ENCODE results near the gene CNOT2.
"Not testable (repeated sequence)": the region's sequence is repeated elsewhere in the genome, so short reads cannot be mapped to it uniquely, and the experiment has no call there.

Gene CNOT2

GRCh38 chr12:70366581-70367257 lies 123.5 kb downstream of the CNOT2 start:
- DNase-seq: peak; percentile 62

GRCh38 chr12:70367258-70368141 lies 124.3 kb downstream of the CNOT2 start:
- no peak for DNase-seq

GRCh38 chr12:70372881-70373280 lies 129.6 kb downstream of the CNOT2 start:
- DNase-seq: no peak

DNA sequence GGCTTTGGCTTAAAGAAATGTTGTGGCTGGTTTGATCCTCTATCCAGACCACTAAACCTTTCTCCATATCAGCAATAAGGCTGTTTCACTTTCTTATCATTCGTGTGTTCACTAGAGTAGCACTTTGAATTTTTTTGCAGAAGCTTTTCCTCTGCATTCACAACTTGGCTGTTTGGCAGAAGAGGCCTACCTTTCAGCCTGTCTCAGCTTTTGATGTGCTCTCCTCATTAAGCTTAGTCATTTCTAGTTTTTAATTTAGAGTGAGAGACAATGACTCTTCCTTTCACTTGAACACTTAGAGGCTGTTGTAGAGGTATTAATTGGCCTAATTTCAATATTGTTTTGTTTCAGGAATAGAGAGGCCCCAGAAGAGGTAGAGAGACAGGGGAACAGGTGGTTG lies 136.6 kb downstream of the CNOT2 start:
- no peak for DNase-seq

- no peak for DNase-seq
Measured at GRCh38 chr12:70383484-70383883, 140.3 kb downstream of the CNOT2 start.

DNA sequence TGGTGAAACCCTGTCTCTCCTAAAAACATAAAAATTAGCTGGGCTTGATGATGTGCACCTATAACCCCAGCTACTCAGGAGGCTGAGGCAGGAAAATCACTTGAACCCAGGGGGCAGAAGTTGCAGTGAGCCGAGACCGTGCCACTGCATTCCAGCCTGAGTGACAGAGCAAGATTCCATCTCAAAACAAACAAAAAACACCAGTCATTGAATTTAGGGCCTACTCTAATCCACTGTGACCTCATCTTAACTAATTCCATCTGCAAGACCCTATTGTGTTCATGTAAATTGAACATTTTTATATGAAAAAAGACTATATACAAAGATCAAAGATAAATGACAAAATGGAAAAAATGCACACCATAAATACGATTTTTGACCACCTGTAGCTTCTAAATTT lies 140.7 kb downstream of the CNOT2 start:
- no peak for DNase-seq

- no peak for DNase-seq
Measured at GRCh38 chr12:70386771-70387170, 143.5 kb downstream of the CNOT2 start.

DNA sequence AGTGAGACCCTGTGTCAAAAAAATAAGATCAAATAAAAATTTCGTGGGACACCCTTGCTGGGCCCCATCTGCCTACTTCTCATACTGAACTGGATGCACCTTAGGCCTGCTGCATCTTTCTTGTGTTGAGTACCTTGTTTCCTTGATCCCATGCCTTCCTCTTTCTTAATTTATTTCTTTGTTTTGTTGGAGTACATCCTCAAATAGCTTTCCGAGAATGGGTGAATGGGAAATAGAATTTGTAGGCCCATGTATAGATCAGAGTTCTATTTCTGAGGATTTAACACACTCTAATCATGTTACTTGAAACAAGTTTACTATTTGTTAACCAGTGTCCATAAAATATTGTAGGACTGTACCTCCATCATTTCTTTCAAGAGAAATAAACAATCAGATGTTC lies 146.4 kb downstream of the CNOT2 start:
- DNase-seq: no peak

DNA sequence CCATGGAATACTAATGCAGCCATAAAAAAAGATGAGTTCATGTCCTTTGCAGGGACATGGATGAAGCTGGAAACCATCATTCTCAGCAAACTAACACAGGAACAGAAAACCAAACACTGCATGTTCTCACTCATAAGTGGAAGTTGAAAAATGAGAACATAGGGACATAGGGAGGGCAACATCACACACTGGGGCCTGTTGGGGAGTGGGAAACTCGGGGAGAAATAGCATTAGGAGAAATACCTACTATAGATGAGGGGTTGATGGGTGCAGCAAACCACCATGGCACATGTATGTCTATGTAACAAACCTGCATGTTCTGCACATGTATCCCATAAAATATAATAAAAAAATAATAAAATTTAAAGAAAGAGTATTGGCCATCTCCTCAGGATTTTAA lies 149.4 kb downstream of the CNOT2 start:
- DNase-seq: not testable (repeated sequence)

- no peak for DNase-seq
Measured at GRCh38 chr12:70393787-70394499, 150.7 kb downstream of the CNOT2 start.

DNA sequence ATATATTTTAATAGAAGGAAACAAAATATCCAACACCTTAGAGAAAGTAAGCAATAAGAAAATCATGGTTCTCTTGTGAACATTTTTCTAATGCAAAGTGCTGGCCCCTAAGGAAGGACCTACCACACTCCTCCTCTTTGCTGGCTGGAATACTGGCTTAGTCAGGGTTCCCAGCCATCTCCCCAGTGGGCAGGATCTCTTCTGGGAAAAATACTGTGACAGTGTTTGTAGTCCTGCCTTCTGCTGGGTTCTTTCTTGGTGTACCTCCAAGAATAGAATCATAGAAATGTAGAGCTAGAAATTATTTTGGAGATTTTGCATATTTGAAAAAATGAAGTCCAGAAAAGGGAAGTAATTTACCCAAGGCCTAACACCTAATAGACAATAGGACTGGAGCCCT lies 154.8 kb downstream of the CNOT2 start:
- DNase-seq: no peak

GRCh38 chr12:70398862-70399261 lies 155.6 kb downstream of the CNOT2 start:
- no peak for DNase-seq

DNA sequence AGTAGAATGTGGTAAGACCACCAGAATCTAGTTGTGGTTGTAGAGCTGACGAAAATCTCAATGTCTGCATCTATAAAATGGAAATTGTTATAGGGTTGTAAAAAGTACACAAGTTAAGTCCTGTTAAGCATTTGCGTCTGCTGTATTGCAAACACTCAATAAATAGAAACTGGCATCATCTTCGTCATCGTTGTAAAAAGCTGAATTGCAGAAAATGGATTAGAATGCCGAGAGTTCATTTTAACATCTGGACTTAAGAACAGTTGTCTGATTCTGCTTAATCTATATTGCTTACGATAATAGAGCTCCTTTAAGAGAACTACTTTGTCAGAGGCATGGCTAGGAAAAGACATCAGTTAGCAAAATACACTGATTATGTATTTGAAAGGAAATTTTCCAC lies 156.1 kb downstream of the CNOT2 start:
- no peak for DNase-seq

DNA sequence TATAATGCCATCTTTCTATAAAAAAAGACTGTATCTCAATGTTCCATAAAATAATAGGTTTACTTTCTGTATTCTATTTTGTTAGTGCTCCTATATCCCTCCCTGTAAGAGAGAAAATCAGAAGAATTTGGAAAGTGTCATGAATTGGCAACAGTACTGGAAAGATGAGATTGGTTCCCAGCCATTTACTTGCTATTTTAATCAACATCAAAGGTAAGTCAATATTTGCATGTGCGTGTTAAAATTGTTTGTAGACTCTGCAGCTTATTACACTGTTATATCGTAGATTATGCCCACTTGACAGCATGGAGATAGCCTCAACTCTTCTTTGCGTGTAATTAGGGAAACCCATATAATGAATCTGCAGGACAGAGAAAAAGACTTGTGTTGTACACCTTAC lies 156.9 kb downstream of the CNOT2 start:
- no peak for DNase-seq

DNA sequence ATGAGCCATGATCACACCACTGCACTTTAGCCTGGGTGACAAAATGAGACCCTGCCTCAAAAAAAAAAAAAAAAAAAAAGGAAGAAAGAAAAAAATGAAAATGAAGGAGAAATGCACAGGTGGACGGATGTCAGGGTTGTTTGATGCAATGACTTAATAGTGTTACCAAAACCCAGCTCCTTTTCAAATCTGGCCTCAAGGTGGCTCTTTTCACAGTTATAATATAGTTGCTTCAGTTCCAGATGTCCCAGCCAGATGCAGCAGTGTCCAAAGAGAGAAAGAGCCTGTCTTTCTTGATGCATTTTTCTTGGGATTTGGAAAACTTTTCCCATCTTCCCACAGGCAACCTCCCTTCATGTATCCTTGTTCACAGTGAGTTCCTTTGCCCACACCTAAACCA lies 159.4 kb downstream of the CNOT2 start:
- DNase-seq: no peak

GRCh38 chr12:70403826-70404225 lies 160.6 kb downstream of the CNOT2 start:
- DNase-seq: no peak
